Spleen (tissue), 7 donors: Measurements from ENCODE around the gene WDR86.

ENCODE experiments used
- CTCF ChIP-seq, 11 experiments: fragments of 200-600 bp in 7 of 11; fragments of 450-650 bp in 4 of 11; sonication (generic) in 4 of 11; IDR thresholded peaks in 8 of 11; conservative IDR thresholded peaks in 3 of 11; 1 replicate in 7 of 11; 2 replicates in 4 of 11; pipeline versions ENCODE4 v1.4.0 to v1.8.0; 2016 to 2021; ENCODE audit warnings: antibody characterized with exemption in 11 of 11, inconsistent platforms in 4 of 11, mild to moderate bottlenecking in 1 of 11
- POLR2AphosphoS5 ChIP-seq, 3 donors: sonication (generic); formaldehyde crosslinking; IDR thresholded peaks; one replicate each; pipeline ENCODE4 v1.5.1; 2017; ENCODE audit warnings: antibody characterized with exemption in 3 of 3
- donor health status: DM: no; HTN: no; CAD: no; lungs with moderate emphysema.
- donor health status: DM: no; HTN: no; CAD: no.
- donor health status: DM: no; HTN: no; CAD: no.

GRCh38 chr7:151371266-151371665, 38.6 kb downstream of the WDR86 start:
- no peak for TF ChIP-seq POLR2AphosphoS5 (IDR thresholded peaks at IDR 0.05)
- no peak for TF ChIP-seq CTCF (IDR thresholded peaks at IDR 0.05 in 8 of 11, conservative IDR thresholded peaks at IDR 0.05 in 3 of 11)
